Measurements from ENCODE around the gene EED.
"Not testable (repeated sequence)": the region's sequence is repeated elsewhere in the genome, so short reads cannot be mapped to it uniquely, and the experiment has no call there.

Gene EED

DNA sequence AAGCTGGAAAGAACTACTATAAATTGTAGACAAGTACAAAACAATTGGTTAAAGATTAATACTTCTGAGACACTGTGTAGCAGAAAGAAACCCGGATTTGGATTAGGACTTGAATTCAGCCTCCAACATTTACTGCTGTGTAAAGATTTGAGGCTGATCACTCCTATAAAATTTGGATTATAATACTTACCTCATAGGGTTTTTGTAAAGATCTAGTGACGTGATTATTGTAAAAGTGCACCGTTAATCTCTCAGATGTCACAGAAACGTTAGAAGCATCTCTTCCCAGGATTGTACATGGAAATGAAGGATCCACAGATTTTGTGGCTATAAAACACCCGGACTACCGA, 57.2 kb downstream of the EED start:
- peaks cover 4% of the 10 kb centered on the region for H3K36me3 ChIP-seq (ENCODE audit: insufficient read depth, low read length)
- H3K9me3 ChIP-seq (ENCODE audit: low read length), result no peaks in the 10 kb centered on the region
- peak overlapping the region; percentile 63 for H3K4me3 ChIP-seq (ENCODE audit: low read length)
- H3K4me1 ChIP-seq (ENCODE audit: insufficient read depth, low read length), result peaks cover 12% of the 10 kb centered on the region
- peak overlapping the region; percentile 87 for H2AFZ ChIP-seq (ENCODE audit: low read depth, low read length)
- no peaks in the 10 kb centered on the region for H3K27me3 ChIP-seq (ENCODE audit: insufficient read depth, low read length)

DNA sequence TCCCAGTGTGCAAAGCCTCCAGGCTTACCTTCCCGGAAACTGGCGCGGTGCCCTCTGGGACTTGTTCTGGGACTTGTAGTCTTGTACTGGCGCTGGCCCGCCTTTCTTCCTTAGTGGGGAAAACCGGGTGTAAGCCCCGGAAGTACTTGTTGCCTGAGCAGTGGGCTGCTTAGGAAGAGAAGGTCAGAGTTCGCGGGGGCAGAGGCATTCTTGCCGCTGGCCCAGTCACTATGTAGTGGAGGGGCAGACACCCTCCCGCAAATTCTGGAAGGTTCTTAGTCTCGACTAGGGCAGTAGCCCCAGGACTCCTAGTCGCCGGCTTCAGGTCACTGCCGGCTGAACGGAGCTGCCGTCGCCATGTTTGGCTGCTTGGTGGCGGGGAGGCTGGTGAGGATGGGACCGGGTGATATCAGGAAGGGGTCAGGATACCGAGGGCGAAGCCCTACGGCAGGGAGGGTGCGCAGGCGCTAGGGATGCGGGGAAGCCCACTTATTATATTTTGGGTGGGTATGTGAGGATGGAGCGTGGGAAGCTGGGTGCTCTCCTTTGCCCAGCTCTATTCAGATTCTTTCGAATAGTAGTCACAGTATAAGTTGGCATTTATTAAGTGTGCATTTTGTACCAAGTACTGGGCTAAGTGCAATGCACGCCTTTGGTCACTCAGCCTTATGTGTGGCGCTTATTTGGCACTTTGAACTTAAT, 57.7 kb downstream of the EED start, which contains the start of gene HIKESHI:
Gene HIKESHI, plus strand, starts transcription at position 149 of the 702 bp plus-strand sequence. Its CDS starts 209 bp downstream, at position 358.
- Histone ChIP-seq H2AFZ (ENCODE audit: low read depth, low read length) (peak within 1 kb of the TSS; percentile 87), H3K4me1 (ENCODE audit: insufficient read depth, low read length) (peaks cover 12% of the 10 kb centered on the region), H3K9me3 (ENCODE audit: low read length) (no peaks in the 10 kb centered on the region), H3K36me3 (ENCODE audit: insufficient read depth, low read length) (peaks cover 4% of the 10 kb centered on the region), H3K4me3 (ENCODE audit: low read length) (peak within 1 kb of the TSS; percentile 63), H3K27me3 (ENCODE audit: insufficient read depth, low read length) (no peaks in the 10 kb centered on the region)

DNA sequence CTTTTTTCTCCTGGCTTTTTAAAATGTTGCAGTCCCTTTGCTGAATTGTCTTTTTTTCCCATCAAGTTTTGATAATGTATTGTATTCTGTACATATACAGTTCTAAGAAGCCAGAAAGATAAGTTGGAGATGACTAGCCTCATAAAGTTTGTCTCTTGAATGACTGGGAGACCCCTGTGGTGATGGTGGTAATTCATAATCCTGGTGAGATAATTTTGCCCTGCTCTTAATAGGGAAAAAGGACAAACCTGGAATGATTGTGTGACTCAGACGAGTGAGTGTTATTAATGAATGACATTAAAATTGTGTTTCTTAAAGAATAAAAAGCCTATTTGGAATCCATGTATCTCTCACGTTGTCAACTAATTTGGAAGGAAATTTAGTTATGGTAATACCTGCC, 58.7 kb downstream of the EED start:
- peaks cover 5% of the 10 kb centered on the region for H3K36me3 ChIP-seq (ENCODE audit: insufficient read depth, low read length)
- peak overlapping the region; percentile 63 for H3K4me3 ChIP-seq (ENCODE audit: low read length)
- no peaks in the 10 kb centered on the region for H3K27me3 ChIP-seq (ENCODE audit: insufficient read depth, low read length)
- no peak overlapping the region for H2AFZ ChIP-seq (ENCODE audit: low read depth, low read length)
- H3K4me1 ChIP-seq (ENCODE audit: insufficient read depth, low read length), result peaks cover 12% of the 10 kb centered on the region
- H3K9me3 ChIP-seq (ENCODE audit: low read length), result no peaks in the 10 kb centered on the region

GRCh38 chr11:86308710-86309109, 64.2 kb downstream of the EED start:
- H3K27me3 ChIP-seq (ENCODE audit: insufficient read depth, low read length); H3K9me3 ChIP-seq (ENCODE audit: low read length); H3K4me3 ChIP-seq (ENCODE audit: low read length); H2AFZ ChIP-seq (ENCODE audit: low read depth, low read length); H3K36me3 ChIP-seq (ENCODE audit: insufficient read depth, low read length); H3K4me1 ChIP-seq (ENCODE audit: insufficient read depth, low read length): not testable (repeated sequence)

DNA sequence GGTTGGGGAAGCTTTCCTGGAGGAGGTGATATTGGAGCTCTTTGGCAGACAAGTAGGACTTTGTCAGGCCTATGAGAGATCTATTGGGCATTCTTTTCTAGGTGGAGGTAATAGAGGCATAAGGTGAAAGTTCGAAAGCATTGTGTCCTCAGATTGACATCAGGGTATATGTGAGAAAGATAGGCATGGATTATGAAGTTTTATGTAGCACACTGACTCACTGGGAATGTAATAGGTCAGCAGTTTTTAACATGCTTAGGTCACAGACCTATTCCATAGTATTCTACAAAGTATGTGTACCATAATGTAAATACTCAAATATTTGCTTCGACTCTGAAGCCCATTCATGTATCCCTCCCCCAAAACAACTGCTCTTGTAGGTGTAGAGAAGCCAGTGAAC, 69.2 kb downstream of the EED start:
- peaks cover 3% of the 10 kb centered on the region for H3K9me3 ChIP-seq (ENCODE audit: low read length)
- H3K4me1 ChIP-seq (ENCODE audit: insufficient read depth, low read length), result no peaks in the 10 kb centered on the region
- H2AFZ ChIP-seq (ENCODE audit: low read depth, low read length), result no peak overlapping the region
- H3K27me3 ChIP-seq (ENCODE audit: insufficient read depth, low read length), result no peaks in the 10 kb centered on the region
- no peak overlapping the region for H3K4me3 ChIP-seq (ENCODE audit: low read length)
- H3K36me3 ChIP-seq (ENCODE audit: insufficient read depth, low read length), result peaks cover 24% of the 10 kb centered on the region

GRCh38 chr11:86314636-86315035, 70.1 kb downstream of the EED start:
- Histone ChIP-seq H3K4me1 (ENCODE audit: insufficient read depth, low read length) (no peaks in the 10 kb centered on the region), H3K9me3 (ENCODE audit: low read length) (peaks cover 3% of the 10 kb centered on the region), H3K27me3 (ENCODE audit: insufficient read depth, low read length) (no peaks in the 10 kb centered on the region), H3K36me3 (ENCODE audit: insufficient read depth, low read length) (peaks cover 31% of the 10 kb centered on the region), H2AFZ (ENCODE audit: low read depth, low read length) (no peak overlapping the region), H3K4me3 (ENCODE audit: low read length) (no peak overlapping the region)

Data from neuron (in vitro differentiated cells).